GM12878 (cell line): ENCODE measurements around the gene JMJD6.

Experiments used
- BMI1 ChIP-seq: fragments of 450-650 bp; IDR thresholded peaks from 2 replicates; pipeline ENCODE4 v1.6.1; 2016; ENCODE audit warnings: mild to moderate bottlenecking, moderate library complexity, borderline replicate concordance
- BRCA1 ChIP-seq: IDR thresholded peaks from 2 replicates; pipeline ENCODE4 v1.6.1; 2011; ENCODE audit warnings: low read depth, low read length, improper control_type of control experiment
- CEBPB ChIP-seq, 2 experiments: fragments of 150-350 bp in 1 of 2; IDR thresholded peaks; 2 replicates each; pipeline ENCODE4 v1.6.1; 2012 to 2014; ENCODE audit warnings: low read depth in 2 of 2, low read length in 2 of 2, borderline replicate concordance in 1 of 2, inconsistent platforms in 1 of 2
- EP300 ChIP-seq, 2 experiments: fragments of 150-350 bp in 1 of 2; IDR thresholded peaks; 2 replicates each; pipeline ENCODE4 v1.6.1; 2011 to 2012; ENCODE audit warnings: low read depth in 2 of 2, low read length in 2 of 2, borderline replicate concordance in 1 of 2, improper control_type of control experiment in 1 of 2, inconsistent platforms in 1 of 2; ENCODE audit not compliant: control insufficient read depth in 1 of 2
- RFX5 ChIP-seq: IDR thresholded peaks from 2 replicates; pipeline ENCODE4 v1.6.1; 2011; ENCODE audit warnings: low read depth, low read length, improper control_type of control experiment
- SMARCA5 ChIP-seq: fragments of 450-650 bp; IDR thresholded peaks from 2 replicates; pipeline ENCODE4 v1.6.1; 2017; ENCODE audit warnings: mild to moderate bottlenecking
- ZBTB33 ChIP-seq: fragments of 450-650 bp; IDR thresholded peaks from 2 replicates; pipeline ENCODE4 v1.6.1; 2017; ENCODE audit warnings: mild to moderate bottlenecking
- ZNF274 ChIP-seq: IDR thresholded peaks from one replicate; pipeline ENCODE4 v1.8.0; 2011; ENCODE audit not compliant: insufficient read length, insufficient read depth
- TF ChIP-seq, protein P1 (sequence below), 3 experiments: IDR thresholded peaks in 2 of 3; conservative IDR thresholded peaks in 1 of 3; 2 replicates each; pipeline ENCODE4 v1.5.1; 2011; ENCODE audit warnings: low read depth in 3 of 3, low read length in 3 of 3, mild to moderate bottlenecking in 3 of 3, control low read depth in 2 of 3, moderate library complexity in 2 of 3, inconsistent platforms in 1 of 3, mixed read lengths in 1 of 3; ENCODE audit not compliant: control insufficient read depth in 2 of 3, insufficient read depth in 1 of 3; ENCODE audit errors: extremely low read depth in 1 of 3
- TF ChIP-seq, protein P2 (sequence below): IDR thresholded peaks from 2 replicates; pipeline ENCODE4 v1.6.1; 2011; ENCODE audit warnings: low read depth, low read length, improper control_type of control experiment, borderline replicate concordance

DNA sequence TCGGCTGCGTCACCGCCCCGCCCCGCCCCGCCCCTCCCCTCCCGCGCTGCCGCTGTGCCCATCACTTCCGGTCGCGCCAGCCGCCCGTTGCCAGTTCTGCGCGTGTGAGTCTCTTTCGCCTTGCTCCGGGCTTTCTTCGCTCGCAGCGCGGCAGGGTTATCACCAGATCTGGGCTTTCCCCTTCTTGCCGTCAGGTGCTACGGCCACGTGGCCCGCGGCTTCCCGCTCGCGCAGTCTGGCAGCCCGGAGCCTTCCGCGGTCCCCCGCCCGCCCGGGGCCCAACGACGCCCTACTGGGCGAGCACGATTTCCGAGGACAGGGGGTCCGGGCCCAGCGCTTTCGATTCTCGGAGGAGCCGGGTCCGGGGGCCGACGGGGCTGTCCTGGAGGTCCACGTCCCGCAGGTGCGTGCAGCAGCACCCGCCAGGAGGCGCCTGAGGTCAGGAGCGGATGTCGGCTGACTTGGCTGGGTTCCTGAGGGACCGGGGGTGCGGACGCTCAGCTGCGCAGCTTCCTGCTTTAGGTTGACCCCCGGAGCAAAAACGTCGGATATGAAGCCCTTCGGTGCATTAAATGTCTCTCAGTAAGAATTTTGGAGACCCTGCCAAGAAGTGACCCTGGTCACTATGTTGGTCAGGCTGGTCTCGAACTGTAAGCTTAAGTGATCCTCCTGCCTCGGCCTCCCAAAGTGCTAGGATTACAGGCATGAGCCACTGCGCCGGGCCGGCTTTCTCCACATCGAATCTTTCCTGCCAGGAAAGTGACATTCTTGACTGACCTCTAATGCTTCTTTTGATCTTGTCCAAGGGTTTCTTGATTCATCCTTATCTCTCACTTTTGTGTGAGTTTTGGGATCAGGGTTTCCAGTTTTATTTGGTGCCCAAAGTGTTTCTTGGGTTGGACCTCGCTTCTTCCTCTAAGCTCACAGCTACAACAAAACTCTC is 641 bp upstream of the JMJD6 start, which contains the start of gene METTL23:
- TF ChIP-seq EP300 (IDR thresholded peaks at IDR 0.05; ENCODE audit: borderline replicate concordance in 1 of 2, control insufficient read depth in 1 of 2, low read depth in 2 of 2, low read length in 2 of 2), result peak in 1 of 2 experiments; percentile 13; a peak in 1 of 4 replicates
- TF ChIP-seq ZNF274, result no peak
- TF ChIP-seq SMARCA5, result peak; percentile 92
- TF ChIP-seq, protein P1, sequence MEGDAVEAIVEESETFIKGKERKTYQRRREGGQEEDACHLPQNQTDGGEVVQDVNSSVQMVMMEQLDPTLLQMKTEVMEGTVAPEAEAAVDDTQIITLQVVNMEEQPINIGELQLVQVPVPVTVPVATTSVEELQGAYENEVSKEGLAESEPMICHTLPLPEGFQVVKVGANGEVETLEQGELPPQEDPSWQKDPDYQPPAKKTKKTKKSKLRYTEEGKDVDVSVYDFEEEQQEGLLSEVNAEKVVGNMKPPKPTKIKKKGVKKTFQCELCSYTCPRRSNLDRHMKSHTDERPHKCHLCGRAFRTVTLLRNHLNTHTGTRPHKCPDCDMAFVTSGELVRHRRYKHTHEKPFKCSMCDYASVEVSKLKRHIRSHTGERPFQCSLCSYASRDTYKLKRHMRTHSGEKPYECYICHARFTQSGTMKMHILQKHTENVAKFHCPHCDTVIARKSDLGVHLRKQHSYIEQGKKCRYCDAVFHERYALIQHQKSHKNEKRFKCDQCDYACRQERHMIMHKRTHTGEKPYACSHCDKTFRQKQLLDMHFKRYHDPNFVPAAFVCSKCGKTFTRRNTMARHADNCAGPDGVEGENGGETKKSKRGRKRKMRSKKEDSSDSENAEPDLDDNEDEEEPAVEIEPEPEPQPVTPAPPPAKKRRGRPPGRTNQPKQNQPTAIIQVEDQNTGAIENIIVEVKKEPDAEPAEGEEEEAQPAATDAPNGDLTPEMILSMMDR (IDR thresholded peaks at IDR 0.05 in 2 of 3, conservative IDR thresholded peaks at IDR 0.05 in 1 of 3; ENCODE audit: control insufficient read depth in 2 of 3, extremely low read depth in 1 of 3, insufficient read depth in 1 of 3, low read depth in 3 of 3, low read length in 3 of 3), result peak; percentile 70 to 79 (median 75)
- no peak for TF ChIP-seq RFX5
- no peak for TF ChIP-seq BRCA1
- TF ChIP-seq CEBPB (IDR thresholded peaks at IDR 0.05; ENCODE audit: borderline replicate concordance in 1 of 2, low read depth in 2 of 2, low read length in 2 of 2), result no peak
- no peak for TF ChIP-seq BMI1
- TF ChIP-seq ZBTB33, result no peak
- TF ChIP-seq, protein P2, sequence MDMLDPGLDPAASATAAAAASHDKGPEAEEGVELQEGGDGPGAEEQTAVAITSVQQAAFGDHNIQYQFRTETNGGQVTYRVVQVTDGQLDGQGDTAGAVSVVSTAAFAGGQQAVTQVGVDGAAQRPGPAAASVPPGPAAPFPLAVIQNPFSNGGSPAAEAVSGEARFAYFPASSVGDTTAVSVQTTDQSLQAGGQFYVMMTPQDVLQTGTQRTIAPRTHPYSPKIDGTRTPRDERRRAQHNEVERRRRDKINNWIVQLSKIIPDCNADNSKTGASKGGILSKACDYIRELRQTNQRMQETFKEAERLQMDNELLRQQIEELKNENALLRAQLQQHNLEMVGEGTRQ, result peak; percentile 75
